CD1c-positive myeloid dendritic cell (primary cell): ENCODE results near the gene CD84.
"Not testable (repeated sequence)": the region's sequence is repeated elsewhere in the genome, so short reads cannot be mapped to it uniquely, and the experiment has no call there.

ENCODE experiments used
- DNase-seq: peaks from one replicate; pipeline ENCODE4 v3.0.0-alpha.2; 2016; ENCODE audit errors: extremely low spot score

CD84 gene

GRCh38 chr1:160579216-160579701, at the start of gene CD84:
Gene CD84, minus strand, starts transcription at chr1:160579496. Its CDS starts 59 bp downstream, at chr1:160579437.
- DNase-seq = peak; percentile 74

DNA sequence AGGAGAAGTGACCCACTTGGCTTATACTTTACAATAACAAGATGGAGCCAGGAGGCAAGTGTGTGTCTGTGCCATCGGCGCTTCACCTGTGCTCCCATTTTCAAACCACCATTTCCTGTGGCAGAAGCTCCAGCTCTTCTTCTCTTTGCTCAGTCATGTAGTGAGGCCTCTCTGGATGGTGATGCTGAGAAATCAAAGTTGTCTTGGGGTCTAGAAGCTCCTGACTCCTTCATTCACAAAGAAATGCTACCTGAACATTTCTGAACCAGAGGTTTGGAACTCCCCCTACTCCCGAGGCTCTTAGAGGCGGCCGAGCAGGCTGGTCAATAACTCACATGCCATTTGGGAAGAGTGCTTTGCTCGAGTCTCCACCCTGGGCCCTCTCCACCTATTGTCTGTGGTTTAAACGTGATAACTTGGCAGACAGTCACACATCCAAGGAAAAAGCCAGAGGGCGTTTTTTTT, 49.5 kb upstream of the CD84 start:
- no peak for DNase-seq

DNA sequence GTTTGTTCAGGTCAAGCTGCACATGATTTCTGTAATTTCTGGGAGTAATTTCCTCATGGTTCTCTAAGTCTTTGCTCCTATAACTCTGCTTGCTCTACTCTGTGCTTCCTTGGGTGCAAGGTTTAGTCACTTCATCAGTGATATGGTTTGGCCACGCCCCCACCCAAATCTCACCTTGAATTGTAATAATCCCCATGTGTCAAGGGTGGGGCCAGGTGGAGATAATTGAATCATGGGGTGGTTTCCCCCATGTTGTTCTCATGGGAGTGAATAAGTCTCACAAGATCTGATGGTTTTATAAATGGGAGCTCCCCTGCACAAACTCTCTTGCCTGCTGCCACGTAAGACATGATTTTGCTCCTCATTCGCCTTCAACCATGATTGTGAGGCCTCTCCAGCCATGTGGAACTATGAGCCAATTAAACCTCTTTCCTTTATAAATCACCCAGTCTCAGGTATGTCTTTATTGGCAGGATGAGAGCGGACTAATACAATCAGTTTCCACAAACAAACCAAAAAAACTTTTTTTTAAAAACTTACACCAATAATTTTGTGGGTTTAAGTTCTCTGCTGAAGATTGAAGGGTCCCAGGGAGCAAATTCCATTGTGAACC, 48.5 kb upstream of the CD84 start:
- DNase-seq = not testable (repeated sequence)

DNA sequence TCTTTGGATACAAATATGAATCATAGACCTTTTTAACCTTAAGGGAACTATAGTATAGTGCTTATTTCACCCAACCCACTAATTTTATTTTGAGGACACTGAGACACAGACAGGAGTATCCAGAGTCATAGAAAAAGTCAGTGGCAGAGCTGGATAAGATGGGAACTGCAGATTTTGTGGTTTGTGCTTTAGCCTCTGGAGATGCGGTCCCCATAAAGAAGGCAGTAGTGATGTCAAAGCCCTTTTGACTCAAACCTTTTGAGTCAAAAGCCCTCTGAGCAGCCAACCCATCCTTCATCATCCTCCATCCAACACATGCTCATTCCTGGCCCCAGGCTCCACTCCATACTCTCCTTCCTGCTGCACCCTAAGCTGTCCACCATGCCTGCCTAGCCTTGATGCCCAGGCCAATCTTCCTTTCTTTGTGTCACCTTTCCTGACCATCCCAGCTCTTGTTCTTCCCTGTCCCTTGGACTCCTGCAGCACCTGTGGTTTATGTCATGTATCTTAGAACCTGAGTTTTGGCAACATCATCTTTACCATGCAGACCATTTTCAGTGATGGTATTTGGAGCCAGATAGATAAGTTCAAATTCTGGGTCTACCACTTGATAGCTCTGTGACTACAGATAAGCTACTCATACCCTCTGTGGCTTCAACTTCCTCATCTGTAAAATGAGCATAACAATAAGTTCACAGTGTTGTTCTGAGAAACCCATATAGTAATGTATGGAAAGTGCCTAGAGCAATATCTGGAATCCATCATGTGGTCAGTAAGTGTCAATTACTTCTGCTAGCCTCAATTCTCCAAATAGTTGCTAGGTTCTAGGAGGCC, 47.4 kb upstream of the CD84 start:
- peak; percentile 37 for DNase-seq

DNA sequence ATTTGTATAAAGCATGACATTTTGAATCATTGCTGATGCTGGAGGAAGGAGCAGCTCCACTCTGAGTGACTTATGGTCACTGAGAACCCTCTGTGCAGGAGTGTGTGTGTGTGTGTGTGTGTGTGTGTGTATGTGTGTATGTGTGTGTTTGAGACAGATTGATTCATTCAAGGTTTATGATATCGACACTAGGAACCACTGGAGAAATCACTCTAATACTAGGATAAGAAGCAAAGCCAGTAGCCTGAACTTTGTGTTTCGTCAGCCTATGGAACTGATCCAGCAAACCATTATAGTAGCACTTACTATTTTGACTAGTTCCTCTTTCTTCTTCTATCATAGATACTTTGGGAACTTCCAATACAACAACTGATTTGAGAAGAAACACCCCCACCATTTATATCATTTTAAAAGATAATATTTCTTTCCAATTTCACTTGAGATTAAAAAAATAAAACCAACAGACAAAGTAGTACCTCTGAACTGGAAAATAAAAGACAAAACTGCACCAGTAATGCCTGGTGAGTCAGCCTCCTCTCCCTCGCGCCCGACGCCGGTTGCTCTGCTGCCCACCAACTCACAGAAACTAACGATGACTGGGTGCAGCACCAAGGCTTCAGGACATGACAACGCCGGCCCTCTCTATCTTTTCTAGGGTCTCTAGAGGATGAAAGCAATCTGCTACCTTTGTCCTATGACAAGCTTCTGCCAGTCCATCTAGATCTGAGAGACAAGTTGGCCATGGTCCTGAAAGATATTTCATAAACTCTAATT, 46.6 kb upstream of the CD84 start:
- DNase-seq = peak; percentile 65

DNA sequence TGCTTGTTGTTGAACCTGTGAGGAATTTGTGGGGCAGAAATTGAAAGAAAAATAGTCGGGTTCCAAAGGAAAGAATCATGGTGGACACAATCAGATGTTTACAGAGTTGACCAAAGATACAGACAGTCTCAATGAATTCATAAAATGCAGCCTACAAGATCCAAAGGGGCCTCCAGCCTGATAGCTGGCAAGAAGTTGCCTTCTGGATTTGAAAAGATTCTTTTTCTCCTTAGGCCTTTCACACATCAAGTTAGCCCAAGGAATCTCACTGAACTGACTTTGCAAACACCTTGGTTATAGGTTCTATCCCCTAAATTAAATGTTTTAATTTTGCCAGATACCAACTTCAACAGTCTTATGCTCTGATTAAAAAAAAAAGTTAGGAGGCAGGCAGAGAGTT, 46.0 kb upstream of the CD84 start:
- no peak for DNase-seq

DNA sequence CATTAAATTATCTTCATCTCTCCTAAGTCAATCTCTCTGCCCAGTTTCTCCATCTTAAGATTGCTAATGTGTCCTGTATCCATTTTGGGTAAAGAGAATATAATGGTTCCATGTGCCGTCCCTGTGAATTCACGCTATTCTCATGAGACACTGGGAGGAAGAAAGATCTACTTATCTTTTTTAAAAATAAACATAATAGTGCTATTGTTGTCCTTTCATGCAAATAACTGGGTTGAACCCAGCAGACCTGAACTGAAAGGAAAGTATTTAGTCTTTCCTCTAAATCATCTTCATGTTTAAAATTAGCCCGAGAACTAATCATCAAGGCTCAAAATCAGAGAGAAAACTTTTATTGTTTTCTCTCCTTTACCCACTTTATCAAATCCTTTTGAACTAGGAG, 45.2 kb upstream of the CD84 start:
- DNase-seq = no peak

DNA sequence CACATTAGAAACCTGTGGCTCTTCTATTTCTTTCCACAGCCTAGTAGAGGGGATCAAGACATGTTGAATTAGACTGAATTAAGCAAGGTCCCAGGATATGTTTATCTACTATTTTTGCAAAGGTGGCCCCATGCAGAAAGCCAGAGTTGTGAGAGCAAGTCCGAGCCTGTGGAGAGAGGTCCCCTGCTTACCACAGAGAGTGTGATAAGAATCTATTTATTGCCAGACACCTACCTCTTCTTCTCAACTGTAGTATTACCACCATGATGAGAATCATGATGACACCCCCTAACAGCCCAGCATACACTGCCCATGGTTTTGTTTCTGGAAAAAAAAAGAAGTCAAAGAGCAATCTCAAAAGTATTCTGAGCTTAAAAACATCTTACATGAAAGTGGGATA, 44.6 kb upstream of the CD84 start:
- no peak for DNase-seq

DNA sequence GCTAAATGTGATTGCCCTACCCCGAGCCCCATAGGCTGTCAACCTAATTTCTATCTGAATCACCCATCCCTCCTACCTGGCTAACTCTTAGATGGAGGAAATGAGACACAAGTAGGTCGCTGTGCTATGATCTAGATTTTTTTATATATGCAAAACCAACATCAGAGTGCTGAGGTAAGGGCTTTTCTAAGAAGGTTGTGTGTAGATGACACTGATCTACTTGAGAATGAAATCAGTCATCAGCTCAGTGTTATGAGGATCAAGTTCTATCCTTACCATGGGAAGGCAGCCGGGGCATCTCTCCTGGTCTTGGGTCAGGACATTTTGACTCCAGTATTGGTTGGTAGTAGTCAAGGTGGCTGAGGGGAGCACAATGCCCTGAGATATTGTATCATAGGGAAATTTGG, 43.9 kb upstream of the CD84 start:
- peak; percentile 11 for DNase-seq

GRCh38 chr1:160622501-160623226, 43.4 kb upstream of the CD84 start:
- DNase-seq = no peak

GRCh38 chr1:160621633-160622413, 42.5 kb upstream of the CD84 start:
- peak; percentile 52 for DNase-seq

DNA sequence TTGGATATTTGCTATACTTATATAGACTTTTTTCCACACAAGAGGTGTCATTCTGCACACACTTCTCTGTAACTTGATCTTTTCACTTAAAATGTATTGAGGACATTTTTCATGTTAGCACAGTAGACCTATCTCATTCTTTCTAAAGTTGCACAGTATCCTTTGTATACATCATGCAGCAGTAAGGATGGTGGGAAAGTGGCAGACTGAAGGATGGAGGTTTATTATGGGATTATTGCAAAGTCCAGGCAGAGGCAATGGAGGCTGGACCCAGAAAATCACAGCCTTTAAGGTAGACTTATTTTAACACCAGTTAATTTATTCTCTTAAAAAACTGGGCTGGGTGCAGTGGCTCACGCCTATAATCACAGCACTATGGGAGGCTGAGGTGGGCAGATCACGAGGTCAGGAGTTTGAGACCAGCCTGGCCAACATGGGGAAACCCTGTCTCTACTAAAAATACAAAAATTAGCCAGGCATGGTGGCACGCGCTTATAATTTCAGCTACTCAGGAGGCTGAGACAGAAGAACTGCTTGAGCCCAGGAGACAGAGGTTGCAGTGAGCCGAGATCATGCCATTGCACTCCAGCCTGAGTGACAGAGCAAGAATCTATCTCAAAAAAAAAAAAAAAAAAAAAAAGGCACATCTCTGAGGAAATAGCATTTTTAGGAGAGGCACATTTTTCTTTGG, 41.8 kb upstream of the CD84 start:
- DNase-seq = no peak

DNA sequence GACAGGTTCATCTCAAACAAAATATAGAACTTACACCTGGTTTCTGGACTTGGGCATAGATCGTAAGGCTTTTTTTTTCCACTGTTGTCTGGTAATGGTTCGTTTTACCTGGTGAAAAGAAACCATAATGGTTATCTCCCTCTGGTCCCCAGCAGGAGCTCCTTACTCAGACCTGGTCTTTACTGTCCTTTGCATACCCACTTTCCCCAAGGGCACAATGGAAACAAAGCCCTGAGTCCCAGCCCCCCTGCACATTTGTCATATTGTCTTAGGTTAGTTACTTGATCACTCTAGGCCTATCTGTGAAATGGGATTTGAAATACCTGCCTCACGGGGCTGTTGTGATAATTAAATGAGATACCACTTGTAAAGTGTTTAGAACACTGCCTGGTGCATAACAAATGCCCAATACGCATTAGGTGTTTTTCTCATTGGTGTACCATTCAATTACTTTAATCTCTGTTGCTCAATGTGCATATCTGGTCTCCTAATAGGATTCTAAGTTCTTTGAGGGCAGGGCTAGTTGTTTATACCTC, 40.5 kb upstream of the CD84 start:
- no peak for DNase-seq

DNA sequence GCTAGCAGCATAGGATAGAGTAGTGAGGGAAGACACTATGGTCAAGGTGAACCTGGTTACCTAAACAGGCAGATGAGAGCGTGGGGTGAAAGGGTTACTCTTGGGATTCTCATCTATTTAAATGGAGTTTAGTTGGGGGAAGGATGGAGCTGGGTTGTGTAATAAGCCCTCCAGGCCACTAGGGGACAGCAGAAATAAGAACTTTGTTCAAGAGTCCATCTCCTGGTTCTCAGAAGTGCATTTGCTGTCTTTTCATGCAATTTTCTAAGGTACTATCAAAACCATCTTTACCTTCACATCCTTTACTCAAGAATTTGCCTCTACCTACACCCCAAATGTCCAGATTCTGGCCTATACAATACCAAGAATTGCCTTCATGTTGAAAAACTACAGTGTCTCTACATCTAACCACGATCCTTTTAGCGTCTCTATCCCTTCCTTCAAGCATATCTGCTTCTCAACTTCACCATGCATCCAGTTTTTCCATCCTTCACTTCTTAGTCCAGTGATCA, 39.5 kb upstream of the CD84 start:
- DNase-seq = peak; percentile 58

DNA sequence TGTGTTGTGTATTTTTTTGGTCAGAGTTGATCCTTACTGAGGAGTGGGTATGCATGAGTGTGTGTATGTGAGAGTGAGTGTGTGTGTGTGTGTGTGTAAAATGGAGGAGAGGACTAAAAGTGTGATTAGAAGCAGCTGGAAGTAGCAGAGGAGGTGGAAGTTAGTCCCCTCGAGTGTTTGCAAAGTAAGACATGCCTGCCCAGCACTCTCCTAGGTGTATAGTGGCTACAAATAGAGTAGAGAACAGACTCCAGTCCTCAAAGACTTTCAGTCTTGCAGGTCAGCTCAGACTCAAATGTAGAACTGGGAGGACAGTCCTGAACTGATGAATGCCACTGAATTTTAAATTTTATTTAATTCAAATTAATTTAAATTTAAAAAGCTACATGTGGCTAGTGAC, 39.0 kb upstream of the CD84 start:
- DNase-seq = no peak

GRCh38 chr1:160615660-160616059, 36.4 kb upstream of the CD84 start:
- no peak for DNase-seq

DNA sequence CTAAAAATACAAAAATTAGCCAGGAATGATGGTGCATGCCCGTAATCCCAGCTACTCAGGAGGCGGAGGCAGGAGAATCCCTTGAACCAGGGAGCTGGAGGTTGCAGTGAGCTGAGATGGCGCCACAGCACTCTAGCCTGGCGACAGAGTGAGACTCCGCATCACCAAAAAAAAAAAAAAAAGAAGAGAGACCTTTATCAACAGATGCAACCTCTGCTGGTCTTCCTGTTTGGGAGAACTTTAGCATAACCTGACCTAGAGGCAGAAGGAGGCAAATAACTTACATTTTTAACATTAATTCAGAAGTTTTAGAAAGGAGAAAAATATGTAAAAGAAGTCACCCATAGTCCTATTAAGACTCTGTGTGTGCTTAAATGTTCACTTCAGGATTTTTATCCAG, 35.1 kb upstream of the CD84 start:
- no peak for DNase-seq

GRCh38 chr1:160612613-160613218, 33.4 kb upstream of the CD84 start:
- no peak for DNase-seq

- peak; percentile 46 for DNase-seq
Measured at GRCh38 chr1:160610569-160611242, 31.4 kb upstream of the CD84 start.
